WTC11 (cell line): ENCODE data around the gene CACNG5. TPM values are rescaled to one million over a fixed set of nuclear protein-coding genes. Genes with fewer than 3 reads are reported as not detected.

ENCODE experiments used
- ATAC-seq: fragments of 200-7000 bp; cut with Tn5 transposase; 2 replicates; pipeline ENCODE4 v1.10.0; 2021; ENCODE audit warnings: mild to moderate bottlenecking, moderate library complexity
- CTCF ChIA-PET: fragments of 300-600 bp; sonication (Branson Sonifier 250); formaldehyde crosslinking; loops from one replicate; lab custom pipeline; 2021; ENCODE audit warnings: antibody characterized with exemption; lab: Charles Lee
- POLR2A ChIA-PET: fragments of 350-600 bp; sonication (Branson Sonifier 250); formaldehyde crosslinking; loops from one replicate; lab custom pipeline; 2021; ENCODE audit warnings: antibody characterized with exemption; lab: Charles Lee
- DNase-seq: peaks from one replicate; pipeline ENCODE4 v3.0.0; 2021; ENCODE audit warnings: low spot score
- H3K27ac Mint-ChIP-seq: 2 replicates; pipeline ENCODE4 v1.8.0; 2021; ENCODE audit warnings: mixed read lengths
- H3K27me3 Mint-ChIP-seq: 2 replicates; pipeline ENCODE4 v1.8.0; 2021; ENCODE audit warnings: low read depth, mild to moderate bottlenecking, moderate library complexity, mixed read lengths
- H3K36me3 Mint-ChIP-seq: 2 replicates; pipeline ENCODE4 v1.8.0; 2021; ENCODE audit warnings: mixed read lengths
- H3K4me1 Mint-ChIP-seq: 2 replicates; pipeline ENCODE4 v1.8.0; 2022; ENCODE audit warnings: mixed read lengths
- H3K4me3 Mint-ChIP-seq: 2 replicates; pipeline ENCODE4 v1.8.0; 2021; ENCODE audit warnings: mild to moderate bottlenecking, moderate library complexity, mixed read lengths
- H3K9me3 Mint-ChIP-seq: 2 replicates; pipeline ENCODE4 v1.8.0; 2021; ENCODE audit warnings: mixed read lengths
- ATF3 ChIP-seq: sonication (generic); formaldehyde crosslinking; conservative IDR thresholded peaks from 2 replicates; pipeline ENCODE4 v1.8.1; 2022; ENCODE audit warnings: mild to moderate bottlenecking, missing genetic modification reagents
- CREM ChIP-seq: sonication (generic); formaldehyde crosslinking; IDR thresholded peaks from 2 replicates; pipeline ENCODE4 v1.8.1; 2022; ENCODE audit warnings: mild to moderate bottlenecking, missing genetic modification reagents, moderate library complexity
- EMX1 ChIP-seq: fragments of 250-450 bp; sonication (Bioruptor Pico); IDR thresholded peaks from 2 replicates; pipeline ENCODE4 v1.8.0; 2021; ENCODE audit warnings: mild to moderate bottlenecking
- FOXJ3 ChIP-seq: sonication (generic); formaldehyde crosslinking; IDR thresholded peaks from 2 replicates; pipeline ENCODE4 v1.9.0; 2021; ENCODE audit warnings: missing genetic modification reagents, mild to moderate bottlenecking, borderline replicate concordance
- GTF2I ChIP-seq: fragments of 250-450 bp; sonication (Bioruptor Pico); conservative IDR thresholded peaks from 2 replicates; pipeline ENCODE4 v1.4.0; 2021; ENCODE audit warnings: mild to moderate bottlenecking
- HMGXB4 ChIP-seq: sonication (generic); formaldehyde crosslinking; IDR thresholded peaks from 2 replicates; pipeline ENCODE4 v1.8.1; 2023; ENCODE audit warnings: mild to moderate bottlenecking, moderate library complexity, missing genetic modification reagents
- KAT7 ChIP-seq: sonication (generic); formaldehyde crosslinking; IDR thresholded peaks from 2 replicates; pipeline ENCODE4 v1.8.1; 2023; ENCODE audit warnings: missing genetic modification reagents, mild to moderate bottlenecking, borderline replicate concordance
- MLX ChIP-seq: sonication (generic); formaldehyde crosslinking; IDR thresholded peaks from 2 replicates; pipeline ENCODE4 v1.8.1; 2023; ENCODE audit warnings: mild to moderate bottlenecking, missing genetic modification reagents, moderate library complexity
- MYBL2 ChIP-seq: sonication (generic); formaldehyde crosslinking; IDR thresholded peaks from 2 replicates; pipeline ENCODE4 v1.8.1; 2023; ENCODE audit warnings: mild to moderate bottlenecking, moderate library complexity, missing genetic modification reagents
- NFATC4 ChIP-seq: fragments of 250-450 bp; sonication (Bioruptor Pico); IDR thresholded peaks from 2 replicates; pipeline ENCODE4 v1.9.0; 2021; ENCODE audit warnings: mild to moderate bottlenecking
- NFE2L1 ChIP-seq: sonication (generic); formaldehyde crosslinking; IDR thresholded peaks from 2 replicates; pipeline ENCODE4 v1.8.1; 2023; ENCODE audit warnings: missing genetic modification reagents
- PREB ChIP-seq: sonication (generic); formaldehyde crosslinking; IDR thresholded peaks from 2 replicates; pipeline ENCODE4 v1.8.1; 2022; ENCODE audit warnings: mild to moderate bottlenecking, missing genetic modification reagents, moderate library complexity, borderline replicate concordance
- SMAD3 ChIP-seq: sonication (generic); formaldehyde crosslinking; IDR thresholded peaks from 2 replicates; pipeline ENCODE4 v1.8.0; 2022; ENCODE audit warnings: missing genetic modification reagents, mild to moderate bottlenecking, borderline replicate concordance
- TCF7 ChIP-seq: sonication (generic); formaldehyde crosslinking; IDR thresholded peaks from 2 replicates; pipeline ENCODE4 v1.8.0; 2022; ENCODE audit warnings: mild to moderate bottlenecking, low read depth, missing genetic modification reagents, moderate library complexity
- ZNF121 ChIP-seq: sonication (generic); formaldehyde crosslinking; IDR thresholded peaks from 2 replicates; pipeline ENCODE4 v1.8.0; 2023; ENCODE audit warnings: missing genetic modification reagents
- ZNF512 ChIP-seq: sonication (generic); formaldehyde crosslinking; IDR thresholded peaks from 2 replicates; pipeline ENCODE4 v1.8.1; 2022; ENCODE audit warnings: missing genetic modification reagents, borderline replicate concordance
- ZNF671 ChIP-seq: fragments of 250-450 bp; sonication (Bioruptor Pico); IDR thresholded peaks from 2 replicates; pipeline ENCODE4 v1.8.0; 2021; ENCODE audit warnings: mild to moderate bottlenecking
- total RNA-seq: library from RNA; stranded (reverse); gene quantifications from 3 replicates; pipeline ENCODE4 v1.2.3, GENCODE V29; 2021

The CACNG5 gene
- total RNA-seq, 1 experiment from 2014 or later: 1.9 TPM

- peaks cover 3% of the 10 kb centered on the region; the same call in 1 of the 2 replicates for H3K9me3 Mint-ChIP-seq
- ChIA-PET CTCF (no interaction called here), POLR2A (no interaction called here)
- H3K4me1 Mint-ChIP-seq: peaks cover 29% of the 10 kb centered on the region
- DNase-seq (no peak), ATAC-seq (no peak)
- H3K36me3 Mint-ChIP-seq: no peaks in the 10 kb centered on the region
- H3K27ac Mint-ChIP-seq: no peak overlapping the region
- H3K27me3 Mint-ChIP-seq: peaks cover 29% of the 10 kb centered on the region
- no peak overlapping the region; the same call in 1 of the 2 replicates for H3K4me3 Mint-ChIP-seq
- TF ChIP-seq TCF7 (CRISPR knock-in tag) (no peak), ZNF121 (CRISPR knock-in tag) (no peak), CREM (CRISPR knock-in tag) (no peak), SMAD3 (CRISPR knock-in tag) (no peak), NFE2L1 (CRISPR knock-in tag) (no peak)
These were observed 3.3 kb upstream of the CACNG5 start for GRCh38 chr17:66831383-66832210.

- CTCF ChIA-PET: interaction anchor here (0.6 kb wide), 1 partner anchor 22 kb away, joined by 3 read pairs; no protein-coding TSS in a partner anchor
- Mint-ChIP-seq H3K27ac (no peak overlapping the region), H3K36me3 (no peaks in the 10 kb centered on the region), H3K9me3 (no peaks in the 10 kb centered on the region), H3K4me1 (peaks cover 23% of the 10 kb centered on the region)
- ATAC-seq: no peak
- TF ChIP-seq MYBL2 (no peak), PREB (no peak), ATF3 (no peak), ZNF671 (CRISPR knock-in tag) (no peak), FOXJ3 (CRISPR knock-in tag) (no peak), ZNF512 (no peak), ZNF121 (CRISPR knock-in tag) (no peak), HMGXB4 (CRISPR knock-in tag) (no peak), MLX (CRISPR knock-in tag) (no peak), EMX1 (CRISPR knock-in tag) (no peak), GTF2I (CRISPR knock-in tag) (no peak), NFATC4 (no peak), KAT7 (CRISPR knock-in tag) (no peak)
- TF ChIP-seq, all 79 proteins: peak for 0
- no peak overlapping the region for H3K4me3 Mint-ChIP-seq
- peaks cover 33% of the 10 kb centered on the region for H3K27me3 Mint-ChIP-seq
- no peak for DNase-seq
- POLR2A ChIA-PET: no interaction called here
These were observed 1.7 kb upstream of the CACNG5 start for GRCh38 chr17:66833201-66833600.
